Mucosa of rectum (tissue), 2 donors: ENCODE results near the gene SMARCC1.

Experiments
- H3K27ac ChIP-seq, 2 donors: one replicate each; pipeline ENCODE4 v1.7.0; 2013; ENCODE audit warnings: inconsistent platforms in 2 of 2, low read depth in 2 of 2, low read length in 2 of 2
- H3K27me3 ChIP-seq, 2 donors: one replicate each; pipeline ENCODE4 v1.7.0; 2013; ENCODE audit warnings: low read length in 2 of 2; ENCODE audit not compliant: control insufficient read depth in 2 of 2, insufficient read depth in 2 of 2
- H3K36me3 ChIP-seq, 2 donors: one replicate each; pipeline ENCODE4 v1.7.0; 2013; ENCODE audit warnings: low read length in 2 of 2; ENCODE audit not compliant: control insufficient read depth in 2 of 2, insufficient read depth in 2 of 2
- H3K4me1 ChIP-seq, 2 donors: one replicate each; pipeline ENCODE4 v1.7.0; 2013; ENCODE audit warnings: low read length in 2 of 2, mild to moderate bottlenecking in 1 of 2; ENCODE audit not compliant: control insufficient read depth in 2 of 2, insufficient read depth in 2 of 2
- H3K4me3 ChIP-seq, 2 donors: one replicate each; pipeline ENCODE4 v1.7.0; 2013; ENCODE audit warnings: low read length in 2 of 2
- H3K9ac ChIP-seq, 2 donors: one replicate each; pipeline ENCODE4 v1.7.0; 2013; ENCODE audit warnings: low read length in 2 of 2, low read depth in 1 of 2, mild to moderate bottlenecking in 1 of 2
- H3K9me3 ChIP-seq, 2 donors: one replicate each; pipeline ENCODE4 v1.7.0; 2013; ENCODE audit warnings: low read length in 2 of 2; ENCODE audit not compliant: control insufficient read depth in 2 of 2
- donor health status: healthy.
- donor health status: Normal muscosa, but diverticular disease.

Gene SMARCC1

DNA sequence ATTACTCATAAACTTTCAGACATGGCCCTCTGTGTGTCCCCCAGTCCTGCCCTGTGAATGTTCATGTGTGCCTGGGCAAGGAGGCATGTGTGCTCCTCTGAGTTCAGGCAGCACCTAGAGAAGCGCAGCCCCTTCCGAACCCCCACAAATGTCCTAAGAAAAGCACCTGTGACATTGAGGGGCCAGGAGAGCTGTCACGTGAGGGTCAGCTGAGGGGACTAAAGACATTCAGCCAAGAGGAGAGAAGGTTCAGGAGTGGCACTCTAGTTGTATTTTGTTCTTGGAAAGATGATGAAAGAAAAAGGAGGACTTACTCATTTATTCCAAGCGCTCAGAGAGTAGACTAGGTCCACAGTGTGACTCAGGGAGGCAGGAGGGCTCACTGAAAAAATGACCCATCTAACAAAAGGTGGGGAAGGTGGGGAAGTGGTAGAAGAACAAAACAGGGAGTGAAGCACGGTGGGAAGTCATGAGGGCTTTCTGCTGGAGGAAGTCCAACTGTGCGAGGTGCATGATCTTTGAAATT lies 240.0 kb downstream of the SMARCC1 start:
- Histone ChIP-seq H3K9me3 (no peaks in the 10 kb centered on the region), H3K36me3 (no peaks in the 10 kb centered on the region), H3K4me3 (no peak overlapping the region), H3K9ac (no peak overlapping the region), H3K4me1 (no peaks in the 10 kb centered on the region), H3K27me3 (peaks cover 0 to 2% of the 10 kb centered on the region in 2 donors), H3K27ac (no peak overlapping the region)

DNA sequence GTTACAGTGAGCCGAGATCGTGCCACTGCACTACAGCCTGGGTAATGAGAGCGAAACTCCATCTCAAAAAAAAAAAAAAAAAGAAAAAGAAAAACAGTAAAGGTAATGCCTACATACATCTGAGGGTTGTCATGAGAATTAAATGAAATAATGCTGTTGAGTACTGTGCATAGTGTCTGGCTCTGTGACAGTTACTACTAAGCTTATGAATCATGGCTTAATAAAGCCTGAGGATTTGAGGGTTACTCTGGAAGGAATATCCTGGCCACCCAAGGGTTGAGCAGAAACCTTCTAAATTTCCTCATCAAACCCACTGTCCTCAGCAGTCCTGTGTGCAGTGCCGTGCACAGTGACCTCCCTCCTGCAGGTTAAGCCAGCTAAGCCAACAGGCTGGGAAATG lies 241.4 kb downstream of the SMARCC1 start:
- no peaks in the 10 kb centered on the region for H3K36me3 ChIP-seq
- no peak overlapping the region for H3K4me3 ChIP-seq
- no peaks in the 10 kb centered on the region for H3K9me3 ChIP-seq
- peaks cover 0 to 2% of the 10 kb centered on the region in 2 donors for H3K27me3 ChIP-seq
- H3K9ac ChIP-seq = no peak overlapping the region
- H3K4me1 ChIP-seq = no peaks in the 10 kb centered on the region
- H3K27ac ChIP-seq = no peak overlapping the region

DNA sequence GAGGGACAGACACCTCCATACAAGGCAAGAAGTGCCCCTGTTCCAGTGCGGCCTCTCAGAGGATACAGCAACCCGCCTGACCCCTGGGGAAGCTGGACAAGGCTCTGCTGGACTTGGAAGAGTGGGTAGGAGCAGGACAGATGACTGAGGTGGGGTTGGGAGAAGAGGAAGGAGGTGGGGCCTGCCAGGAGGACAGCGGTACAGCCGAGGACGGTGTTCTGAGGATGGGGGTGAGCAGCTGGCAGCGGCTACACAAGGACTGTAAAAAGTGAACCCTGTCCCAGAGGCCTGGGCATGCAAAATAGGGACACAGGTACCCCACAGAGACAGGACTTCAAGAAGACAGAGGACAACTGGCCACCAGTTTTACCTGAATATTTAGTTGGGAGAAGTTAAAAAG lies 244.7 kb downstream of the SMARCC1 start:
- H3K27me3 ChIP-seq = peaks cover 0 to 2% of the 10 kb centered on the region in 2 donors
- no peaks in the 10 kb centered on the region for H3K36me3 ChIP-seq
- H3K9me3 ChIP-seq = no peaks in the 10 kb centered on the region
- no peak overlapping the region for H3K9ac ChIP-seq
- H3K4me3 ChIP-seq = no peak overlapping the region
- no peak overlapping the region for H3K27ac ChIP-seq
- H3K4me1 ChIP-seq = no peaks in the 10 kb centered on the region

DNA sequence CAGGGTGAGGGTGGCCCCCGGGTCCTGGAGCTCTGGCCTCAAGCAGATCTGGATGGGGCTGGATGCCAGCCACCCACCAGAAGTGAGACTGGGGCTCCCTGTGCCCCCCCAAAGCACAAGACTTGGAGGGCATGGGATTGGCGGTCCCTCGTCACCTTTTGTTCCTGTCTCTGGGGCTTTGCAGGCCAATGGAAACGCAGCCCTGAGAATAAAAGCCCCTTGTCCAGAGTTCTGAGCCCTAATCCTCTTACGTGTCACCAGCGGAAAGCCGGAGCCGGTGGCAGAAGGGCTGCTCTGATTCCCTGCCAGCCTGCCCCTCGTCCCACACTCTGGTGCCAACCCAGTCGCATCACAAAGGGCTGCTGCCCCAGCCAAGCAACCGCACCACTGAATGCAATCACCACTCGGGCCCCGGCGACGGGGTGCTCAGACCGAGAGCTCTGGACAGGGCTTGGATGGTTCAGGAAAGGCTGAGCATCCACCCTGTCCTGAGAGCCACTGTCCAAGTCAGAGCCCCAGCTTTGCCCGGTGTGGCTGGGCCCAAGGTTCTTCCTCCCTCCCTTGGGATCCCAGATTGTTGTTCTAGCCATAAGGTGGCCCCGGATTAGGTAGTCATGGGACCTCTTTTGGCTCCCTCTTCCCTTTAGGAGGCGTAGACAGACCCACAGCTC lies 245.3 kb downstream of the SMARCC1 start:
- Histone ChIP-seq H3K27ac (no peak overlapping the region), H3K27me3 (no peaks in the 10 kb centered on the region), H3K9me3 (no peaks in the 10 kb centered on the region), H3K9ac (no peak overlapping the region), H3K4me3 (no peak overlapping the region), H3K36me3 (no peaks in the 10 kb centered on the region), H3K4me1 (no peaks in the 10 kb centered on the region)
